Measurements from ENCODE around the gene IGF2BP2. TPM values are rescaled to one million over a fixed set of nuclear protein-coding genes. Genes with fewer than 3 reads are reported as not detected.

IGF2BP2 gene
- total RNA-seq, 1 experiment from 2014 or later: 135 TPM

DNA sequence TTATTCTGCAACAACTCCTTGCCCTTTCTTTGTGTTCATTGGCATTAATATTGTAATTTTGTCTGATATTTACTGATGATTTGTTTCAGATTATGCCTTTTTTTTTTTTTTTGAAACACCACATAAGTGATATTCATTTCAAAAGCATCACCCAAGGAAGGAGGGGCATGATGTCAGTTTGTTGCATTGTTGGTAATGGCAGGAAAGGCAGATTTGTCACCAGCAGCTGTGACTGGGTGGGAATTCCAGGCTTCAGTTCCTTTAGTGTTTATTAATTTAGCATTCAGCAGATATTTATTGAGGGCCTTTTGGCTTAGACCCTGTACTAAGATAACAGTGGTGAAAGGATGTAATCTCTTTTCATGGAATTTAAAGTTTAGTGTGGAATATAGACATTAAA, 219.3 kb downstream of the IGF2BP2 start:
- Histone ChIP-seq H4K20me1 (ENCODE audit: insufficient read depth) (no peaks in the 10 kb centered on the region), H3K27ac (ENCODE audit: low read depth, low read length) (no peak overlapping the region), H3K36me3 (ENCODE audit: control insufficient read depth in 1 of 2, insufficient read depth in 2 of 2, low read length in 2 of 2) (peaks cover 0 to 41% of the 10 kb centered on the region in 2 experiments; a peak in 2 of 4 replicates), H3K4me1 (ENCODE audit: control insufficient read depth in 1 of 2, insufficient read depth in 2 of 2, low read length in 2 of 2) (no peaks in the 10 kb centered on the region), H3K4me3 (replicated peaks in 1 of 2; ENCODE audit: low read depth in 1 of 2, low read length in 2 of 2) (no peak overlapping the region), H3K9me3 (ENCODE audit: control insufficient read depth in 1 of 2, insufficient read depth in 1 of 2, low read depth in 1 of 2, low read length in 2 of 2) (no peaks in the 10 kb centered on the region), H3K4me2 (ENCODE audit: low read length) (no peak overlapping the region), H2AFZ (ENCODE audit: low read depth, low read length, poor library complexity, severe bottlenecking) (no peak overlapping the region), H3K79me2 (ENCODE audit: insufficient read depth, low read length) (no peaks in the 10 kb centered on the region), H3K9me2 (ENCODE audit: insufficient read depth) (no peaks in the 10 kb centered on the region), H3K27me3 (ENCODE audit: insufficient read depth, low read length) (no peaks in the 10 kb centered on the region), H3K9ac (ENCODE audit: low read length) (no peak overlapping the region)
- RAD21 ChIA-PET (ENCODE audit: low non-redundant PET in 1 of 2, low total read pairs in 2 of 2, uncharacterized antibody in 2 of 2, unreplicated experiment in 2 of 2): no interaction called here
- POLR2A ChIA-PET: interaction anchor here (0.6 kb wide), 1 partner anchor 20 kb away, joined by 3 read pairs; the partner anchor contains the start of gene SENP2
- CTCF ChIA-PET: no interaction called here
- ATAC-seq (no peak), DNase-seq (ENCODE audit: low read depth, low spot score) (no peak)
- intact Hi-C loops (cut with micrococcal nuclease): no loop called here
- no TSS peak for BruUV-seq (replicated peaks)
- TF ChIP-seq, protein P1, sequence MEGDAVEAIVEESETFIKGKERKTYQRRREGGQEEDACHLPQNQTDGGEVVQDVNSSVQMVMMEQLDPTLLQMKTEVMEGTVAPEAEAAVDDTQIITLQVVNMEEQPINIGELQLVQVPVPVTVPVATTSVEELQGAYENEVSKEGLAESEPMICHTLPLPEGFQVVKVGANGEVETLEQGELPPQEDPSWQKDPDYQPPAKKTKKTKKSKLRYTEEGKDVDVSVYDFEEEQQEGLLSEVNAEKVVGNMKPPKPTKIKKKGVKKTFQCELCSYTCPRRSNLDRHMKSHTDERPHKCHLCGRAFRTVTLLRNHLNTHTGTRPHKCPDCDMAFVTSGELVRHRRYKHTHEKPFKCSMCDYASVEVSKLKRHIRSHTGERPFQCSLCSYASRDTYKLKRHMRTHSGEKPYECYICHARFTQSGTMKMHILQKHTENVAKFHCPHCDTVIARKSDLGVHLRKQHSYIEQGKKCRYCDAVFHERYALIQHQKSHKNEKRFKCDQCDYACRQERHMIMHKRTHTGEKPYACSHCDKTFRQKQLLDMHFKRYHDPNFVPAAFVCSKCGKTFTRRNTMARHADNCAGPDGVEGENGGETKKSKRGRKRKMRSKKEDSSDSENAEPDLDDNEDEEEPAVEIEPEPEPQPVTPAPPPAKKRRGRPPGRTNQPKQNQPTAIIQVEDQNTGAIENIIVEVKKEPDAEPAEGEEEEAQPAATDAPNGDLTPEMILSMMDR (IDR thresholded peaks at IDR 0.05 in 2 of 3, conservative IDR thresholded peaks at IDR 0.05 in 1 of 3; ENCODE audit: borderline replicate concordance in 1 of 3, insufficient read depth in 1 of 3, low read depth in 2 of 3, low read length in 2 of 3): no peak
- no peak for TF ChIP-seq TCF7L2 (IDR thresholded peaks at IDR 0.05; ENCODE audit: borderline replicate concordance, extremely low read depth, insufficient read depth, insufficient read length)
- TF ChIP-seq EZH2phosphoT487 (IDR thresholded peaks at IDR 0.05; ENCODE audit: borderline replicate concordance): no peak
- no peak for TF ChIP-seq POLR2A (IDR thresholded peaks at IDR 0.05; ENCODE audit: borderline replicate concordance, extremely low read depth, insufficient read depth, insufficient read length)
- TF ChIP-seq, protein P2, sequence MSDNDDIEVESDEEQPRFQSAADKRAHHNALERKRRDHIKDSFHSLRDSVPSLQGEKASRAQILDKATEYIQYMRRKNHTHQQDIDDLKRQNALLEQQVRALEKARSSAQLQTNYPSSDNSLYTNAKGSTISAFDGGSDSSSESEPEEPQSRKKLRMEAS (IDR thresholded peaks at IDR 0.05): no peak
- no peak for TF ChIP-seq YY1 (IDR thresholded peaks at IDR 0.05; ENCODE audit: extremely low read depth, insufficient replicate concordance, low read depth, low read length)
- TF ChIP-seq, protein P3, sequence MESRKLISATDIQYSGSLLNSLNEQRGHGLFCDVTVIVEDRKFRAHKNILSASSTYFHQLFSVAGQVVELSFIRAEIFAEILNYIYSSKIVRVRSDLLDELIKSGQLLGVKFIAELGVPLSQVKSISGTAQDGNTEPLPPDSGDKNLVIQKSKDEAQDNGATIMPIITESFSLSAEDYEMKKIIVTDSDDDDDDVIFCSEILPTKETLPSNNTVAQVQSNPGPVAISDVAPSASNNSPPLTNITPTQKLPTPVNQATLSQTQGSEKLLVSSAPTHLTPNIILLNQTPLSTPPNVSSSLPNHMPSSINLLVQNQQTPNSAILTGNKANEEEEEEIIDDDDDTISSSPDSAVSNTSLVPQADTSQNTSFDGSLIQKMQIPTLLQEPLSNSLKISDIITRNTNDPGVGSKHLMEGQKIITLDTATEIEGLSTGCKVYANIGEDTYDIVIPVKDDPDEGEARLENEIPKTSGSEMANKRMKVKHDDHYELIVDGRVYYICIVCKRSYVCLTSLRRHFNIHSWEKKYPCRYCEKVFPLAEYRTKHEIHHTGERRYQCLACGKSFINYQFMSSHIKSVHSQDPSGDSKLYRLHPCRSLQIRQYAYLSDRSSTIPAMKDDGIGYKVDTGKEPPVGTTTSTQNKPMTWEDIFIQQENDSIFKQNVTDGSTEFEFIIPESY (IDR thresholded peaks at IDR 0.05; ENCODE audit: extremely low read depth, insufficient replicate concordance, low read length): no peak
- TF ChIP-seq SIN3A (IDR thresholded peaks at IDR 0.05; ENCODE audit: low read depth): no peak
- TF ChIP-seq EZH2 (IDR thresholded peaks at IDR 0.05): no peak
- TF ChIP-seq EGR1 (IDR thresholded peaks at IDR 0.05; ENCODE audit: low read depth): no peak

Data from HCT116 (cell line).